GM10847 (cell line): Measurements from ENCODE around the gene RPL35.

Source experiments
- POLR2A ChIP-seq: IDR thresholded peaks from 2 replicates; pipeline ENCODE4 v1.6.1; 2011; ENCODE audit not compliant: insufficient read length; ENCODE audit errors: extremely low read depth

The RPL35 gene

GRCh38 chr9:124814164-124814535 is 47.6 kb downstream of the RPL35 start:
- no peak for TF ChIP-seq POLR2A

DNA sequence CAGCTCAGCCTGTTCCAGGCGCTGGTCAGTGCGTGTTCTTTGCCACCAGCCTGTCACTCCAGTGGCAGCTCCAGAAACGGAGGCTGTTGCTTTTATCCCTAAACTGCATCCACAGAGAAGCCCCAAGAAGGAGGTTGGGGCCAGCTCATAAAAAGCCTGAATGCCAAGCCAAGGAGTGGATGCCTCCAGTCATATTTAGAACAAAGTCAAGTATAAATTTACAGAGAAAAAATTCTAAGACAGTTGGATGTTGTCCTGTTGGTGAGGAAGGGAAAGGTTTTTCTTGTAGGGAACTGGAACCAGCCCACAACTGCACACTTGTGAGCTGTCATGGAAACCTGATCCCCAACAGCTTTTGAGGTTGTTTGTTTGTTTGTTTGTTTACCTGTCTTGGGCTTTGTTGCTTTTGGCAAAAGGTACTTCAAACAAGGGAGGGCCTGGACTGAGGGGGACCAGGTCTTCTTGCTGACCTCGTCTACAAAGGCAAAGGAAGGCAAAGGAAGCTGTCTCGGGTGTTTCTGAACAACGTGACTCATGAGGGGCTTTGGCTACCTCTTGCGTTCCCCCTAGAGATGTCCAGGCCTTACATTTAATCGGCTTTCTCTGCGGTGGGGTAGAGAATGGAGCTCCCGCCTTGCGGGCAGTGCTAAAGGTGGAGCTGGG is 48.1 kb downstream of the RPL35 start:
- TF ChIP-seq POLR2A = no peak

DNA sequence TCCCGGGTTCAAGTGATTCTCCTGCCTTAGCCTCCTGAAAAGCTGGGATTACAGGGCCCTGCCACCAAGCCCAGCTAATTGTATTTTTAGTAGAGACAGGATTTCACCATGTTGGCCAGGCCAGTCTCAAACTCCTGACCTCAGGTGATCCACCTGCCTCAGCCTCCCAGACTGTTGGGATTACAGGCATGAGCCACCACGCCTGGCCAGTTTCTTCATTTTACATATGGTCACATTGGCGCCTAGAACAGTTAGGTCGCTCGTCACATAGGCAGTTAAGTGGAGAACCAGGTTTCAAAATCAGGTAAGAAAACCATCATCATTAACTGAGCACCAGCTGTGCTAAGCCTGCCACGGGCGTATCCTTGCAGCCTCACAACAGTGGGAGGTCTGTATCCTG is 48.7 kb downstream of the RPL35 start:
- no peak for TF ChIP-seq POLR2A

DNA sequence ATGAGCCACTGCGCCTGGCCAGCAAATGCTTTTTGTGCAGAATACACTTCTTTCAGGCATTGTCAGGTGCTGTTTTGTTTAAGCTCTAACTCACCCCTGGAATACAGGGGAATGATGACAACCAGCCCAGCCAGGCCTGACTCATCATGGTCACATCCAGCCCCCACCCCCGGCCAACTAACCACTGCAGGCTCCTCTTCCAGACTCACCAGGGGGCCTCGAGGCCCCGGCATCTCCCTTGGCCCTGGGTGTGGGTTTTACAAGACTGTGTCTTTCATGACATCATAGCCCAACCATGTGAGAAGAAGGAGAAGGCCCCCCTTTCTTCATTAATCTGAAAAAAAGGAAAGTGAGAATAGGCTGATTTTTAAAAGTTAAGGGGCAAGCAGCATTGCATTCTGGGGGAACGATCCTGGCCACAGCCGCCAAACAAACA is 49.3 kb downstream of the RPL35 start:
- no peak for TF ChIP-seq POLR2A

DNA sequence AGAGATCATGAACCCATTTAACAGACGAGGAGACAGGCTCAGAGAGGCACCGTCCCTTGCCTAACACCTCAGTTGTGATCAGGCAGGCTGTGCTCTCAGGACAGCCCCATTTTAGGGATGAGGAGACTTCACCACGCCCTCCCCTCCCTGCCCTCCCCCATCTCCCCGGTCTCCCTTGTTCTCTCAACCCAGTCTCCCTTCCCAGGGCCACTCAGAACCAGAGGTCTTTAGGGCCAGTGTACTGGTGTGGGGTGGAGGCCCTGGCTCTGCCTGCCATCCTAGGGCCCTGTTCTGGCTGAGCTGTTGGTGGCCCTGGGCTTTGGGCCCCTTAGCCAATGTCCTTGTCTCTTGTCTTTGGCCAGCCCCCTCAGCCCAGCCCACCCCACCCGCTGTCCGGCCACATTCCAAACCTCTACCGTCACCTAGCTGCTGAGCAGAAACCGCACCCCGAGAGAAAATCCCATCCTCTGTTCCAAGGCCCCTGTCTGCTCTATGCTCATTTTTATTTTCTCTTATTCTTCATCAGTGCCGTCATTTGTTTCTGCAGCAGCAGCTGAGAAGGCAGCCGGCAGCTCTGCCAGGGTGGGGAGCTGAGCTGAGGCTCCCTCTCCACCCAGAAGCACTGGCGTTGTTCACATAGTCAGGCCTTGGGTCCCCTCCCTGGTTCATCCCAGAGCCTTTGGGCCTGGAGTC is 50.9 kb downstream of the RPL35 start:
- TF ChIP-seq POLR2A = no peak

DNA sequence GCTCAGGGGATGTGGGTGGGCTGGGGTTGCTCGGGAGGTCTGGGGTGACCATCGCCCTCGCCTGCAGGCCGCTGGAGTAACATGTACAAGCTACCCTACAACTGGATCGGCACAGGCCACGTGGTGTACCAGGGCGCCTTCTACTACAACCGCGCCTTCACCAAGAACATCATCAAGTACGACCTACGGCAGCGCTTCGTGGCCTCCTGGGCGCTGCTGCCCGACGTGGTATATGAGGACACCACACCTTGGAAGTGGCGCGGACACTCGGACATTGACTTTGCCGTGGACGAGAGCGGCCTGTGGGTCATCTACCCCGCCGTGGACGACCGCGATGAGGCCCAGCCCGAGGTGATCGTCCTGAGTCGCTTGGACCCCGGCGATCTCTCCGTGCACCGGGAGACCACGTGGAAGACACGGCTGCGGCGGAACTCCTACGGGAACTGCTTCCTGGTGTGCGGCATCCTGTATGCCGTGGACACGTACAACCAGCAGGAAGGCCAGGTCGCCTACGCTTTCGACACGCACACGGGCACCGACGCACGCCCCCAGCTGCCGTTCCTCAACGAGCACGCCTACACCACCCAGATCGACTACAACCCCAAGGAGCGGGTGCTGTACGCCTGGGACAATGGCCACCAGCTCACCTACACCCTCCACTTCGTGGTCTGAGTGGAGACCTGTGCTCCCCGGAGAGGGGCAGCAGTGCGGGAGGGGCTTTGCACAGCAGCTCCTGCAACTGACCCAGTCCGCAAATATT is 51.8 kb downstream of the RPL35 start:
- no peak for TF ChIP-seq POLR2A

- no peak for TF ChIP-seq POLR2A
Measured at GRCh38 chr9:124809211-124809610, 52.5 kb downstream of the RPL35 start.

- TF ChIP-seq POLR2A = no peak
Measured at GRCh38 chr9:124808246-124808956, 53.4 kb downstream of the RPL35 start.
